ENCODE data around the gene ETNPPL.

Gene ETNPPL

DNA sequence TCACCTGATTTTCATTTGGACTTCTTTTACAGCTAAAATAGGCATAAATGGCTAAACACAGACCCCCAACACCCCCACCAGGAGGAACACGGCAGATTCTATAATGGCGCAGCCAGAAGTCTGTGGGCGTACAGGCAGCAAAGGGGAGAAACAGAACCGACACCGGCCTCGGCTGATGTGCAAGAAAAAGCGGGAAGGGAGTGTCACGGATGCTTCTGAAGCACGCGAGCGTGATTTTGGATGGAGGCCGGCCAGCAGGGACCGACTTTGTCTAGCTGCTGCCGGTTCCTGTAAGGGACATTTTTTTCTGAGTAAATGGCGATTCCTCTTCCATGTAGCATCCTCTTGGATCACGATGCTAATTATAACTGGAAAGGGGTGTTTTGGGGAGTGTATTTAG lies 24.9 kb upstream of the ETNPPL start:
- Histone ChIP-seq H3K4me2 (ENCODE audit: low read length) (no peak overlapping the region), H3K4me1 (ENCODE audit: insufficient read depth, low read length, severe bottlenecking) (no peaks in the 10 kb centered on the region), H3K27me3 (ENCODE audit: insufficient read depth, low read length) (no peaks in the 10 kb centered on the region), H3F3A (ENCODE audit: insufficient read depth, low read length) (no peaks in the 10 kb centered on the region), H3K9me3 (ENCODE audit: low read length) (no peaks in the 10 kb centered on the region), H3K79me2 (ENCODE audit: insufficient read depth, low read length) (no peaks in the 10 kb centered on the region), H3K9ac (ENCODE audit: low read length) (no peak overlapping the region), H3K27ac (ENCODE audit: low read depth, low read length, poor library complexity, severe bottlenecking) (no peak overlapping the region), H2AFZ (ENCODE audit: low read length) (no peak overlapping the region), H3K9me2 (ENCODE audit: low read depth, low read length) (no peaks in the 10 kb centered on the region), H3K36me3 (ENCODE audit: insufficient read depth, low read length) (no peaks in the 10 kb centered on the region), H4K20me1 (ENCODE audit: insufficient read depth, low read length) (no peaks in the 10 kb centered on the region), H3K4me3 (ENCODE audit: low read depth, low read length, poor library complexity, severe bottlenecking) (no peak overlapping the region)
- TF ChIP-seq, protein P1, sequence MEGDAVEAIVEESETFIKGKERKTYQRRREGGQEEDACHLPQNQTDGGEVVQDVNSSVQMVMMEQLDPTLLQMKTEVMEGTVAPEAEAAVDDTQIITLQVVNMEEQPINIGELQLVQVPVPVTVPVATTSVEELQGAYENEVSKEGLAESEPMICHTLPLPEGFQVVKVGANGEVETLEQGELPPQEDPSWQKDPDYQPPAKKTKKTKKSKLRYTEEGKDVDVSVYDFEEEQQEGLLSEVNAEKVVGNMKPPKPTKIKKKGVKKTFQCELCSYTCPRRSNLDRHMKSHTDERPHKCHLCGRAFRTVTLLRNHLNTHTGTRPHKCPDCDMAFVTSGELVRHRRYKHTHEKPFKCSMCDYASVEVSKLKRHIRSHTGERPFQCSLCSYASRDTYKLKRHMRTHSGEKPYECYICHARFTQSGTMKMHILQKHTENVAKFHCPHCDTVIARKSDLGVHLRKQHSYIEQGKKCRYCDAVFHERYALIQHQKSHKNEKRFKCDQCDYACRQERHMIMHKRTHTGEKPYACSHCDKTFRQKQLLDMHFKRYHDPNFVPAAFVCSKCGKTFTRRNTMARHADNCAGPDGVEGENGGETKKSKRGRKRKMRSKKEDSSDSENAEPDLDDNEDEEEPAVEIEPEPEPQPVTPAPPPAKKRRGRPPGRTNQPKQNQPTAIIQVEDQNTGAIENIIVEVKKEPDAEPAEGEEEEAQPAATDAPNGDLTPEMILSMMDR (IDR thresholded peaks at IDR 0.05; ENCODE audit: low read length): no peak
- TF ChIP-seq EZH2 (IDR thresholded peaks at IDR 0.05; ENCODE audit: borderline replicate concordance, low read length): no peak

DNA sequence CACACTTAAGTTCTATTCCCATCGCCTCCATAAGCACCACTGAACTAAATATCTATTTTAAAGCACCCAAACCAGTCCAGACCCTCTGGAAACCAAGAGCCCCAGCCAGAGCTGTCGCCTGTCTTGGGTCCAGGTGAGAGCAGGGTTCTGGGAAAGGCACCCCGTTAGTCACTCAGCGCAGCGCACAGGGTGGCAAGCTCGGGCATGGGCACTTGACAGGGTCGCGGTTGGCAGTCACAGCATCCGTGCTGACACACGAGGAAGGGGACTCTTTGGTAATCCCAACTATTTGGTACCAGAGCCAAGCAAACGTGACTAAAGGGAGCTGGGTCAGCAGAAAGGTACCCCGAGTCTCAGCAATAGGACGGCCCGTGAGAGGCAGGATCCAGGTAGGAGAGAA lies 24.3 kb upstream of the ETNPPL start:
- H3K9me2 ChIP-seq (ENCODE audit: low read depth, low read length): no peaks in the 10 kb centered on the region
- no peaks in the 10 kb centered on the region for H3K27me3 ChIP-seq (ENCODE audit: insufficient read depth, low read length)
- no peak for TF ChIP-seq EZH2 (IDR thresholded peaks at IDR 0.05; ENCODE audit: borderline replicate concordance, low read length)
- TF ChIP-seq, protein P1 (IDR thresholded peaks at IDR 0.05; ENCODE audit: low read length): no peak
- H3K27ac ChIP-seq (ENCODE audit: low read depth, low read length, poor library complexity, severe bottlenecking): no peak overlapping the region
- no peaks in the 10 kb centered on the region for H3K79me2 ChIP-seq (ENCODE audit: insufficient read depth, low read length)
- H3K4me2 ChIP-seq (ENCODE audit: low read length): no peak overlapping the region
- H3K4me1 ChIP-seq (ENCODE audit: insufficient read depth, low read length, severe bottlenecking): no peaks in the 10 kb centered on the region
- H3K9me3 ChIP-seq (ENCODE audit: low read length): no peaks in the 10 kb centered on the region
- H4K20me1 ChIP-seq (ENCODE audit: insufficient read depth, low read length): no peaks in the 10 kb centered on the region
- H3K9ac ChIP-seq (ENCODE audit: low read length): no peak overlapping the region
- H2AFZ ChIP-seq (ENCODE audit: low read length): no peak overlapping the region
- no peak overlapping the region for H3K4me3 ChIP-seq (ENCODE audit: low read depth, low read length, poor library complexity, severe bottlenecking)
- H3F3A ChIP-seq (ENCODE audit: insufficient read depth, low read length): no peaks in the 10 kb centered on the region
- H3K36me3 ChIP-seq (ENCODE audit: insufficient read depth, low read length): no peaks in the 10 kb centered on the region

DNA sequence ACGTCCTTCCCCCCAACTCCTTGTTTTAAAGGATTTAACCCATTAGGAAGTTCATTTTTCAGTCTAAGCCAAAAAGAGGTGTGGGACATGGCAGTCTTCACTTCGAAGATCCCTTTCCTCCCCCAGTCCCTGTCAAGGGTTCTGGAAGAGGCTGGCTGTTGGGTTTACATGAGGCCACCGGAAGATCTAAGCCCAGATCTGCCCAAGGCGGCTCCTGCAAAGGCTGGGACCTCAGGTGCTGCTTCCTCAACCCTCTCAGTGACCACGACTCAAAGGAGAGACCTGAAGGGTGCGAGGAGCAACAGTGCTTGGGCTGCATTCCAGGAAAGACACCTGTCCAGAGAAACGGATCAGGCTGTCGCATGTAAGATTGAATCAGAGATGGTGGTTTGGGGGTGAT lies 23.5 kb upstream of the ETNPPL start:
- TF ChIP-seq EZH2 (IDR thresholded peaks at IDR 0.05; ENCODE audit: borderline replicate concordance, low read length): no peak
- TF ChIP-seq, protein P1 (IDR thresholded peaks at IDR 0.05; ENCODE audit: low read length): no peak
- Histone ChIP-seq H3K4me1 (ENCODE audit: insufficient read depth, low read length, severe bottlenecking) (no peaks in the 10 kb centered on the region), H3K9me2 (ENCODE audit: low read depth, low read length) (no peaks in the 10 kb centered on the region), H3K79me2 (ENCODE audit: insufficient read depth, low read length) (no peaks in the 10 kb centered on the region), H3K27me3 (ENCODE audit: insufficient read depth, low read length) (no peaks in the 10 kb centered on the region), H3K4me3 (ENCODE audit: low read depth, low read length, poor library complexity, severe bottlenecking) (no peak overlapping the region), H3K36me3 (ENCODE audit: insufficient read depth, low read length) (no peaks in the 10 kb centered on the region), H3K27ac (ENCODE audit: low read depth, low read length, poor library complexity, severe bottlenecking) (no peak overlapping the region), H4K20me1 (ENCODE audit: insufficient read depth, low read length) (no peaks in the 10 kb centered on the region), H3K4me2 (ENCODE audit: low read length) (no peak overlapping the region), H3F3A (ENCODE audit: insufficient read depth, low read length) (no peaks in the 10 kb centered on the region), H3K9me3 (ENCODE audit: low read length) (no peaks in the 10 kb centered on the region), H3K9ac (ENCODE audit: low read length) (no peak overlapping the region), H2AFZ (ENCODE audit: low read length) (no peak overlapping the region)

Data from OCI-LY1 (cell line).